Activated CD4-positive, alpha-beta T cell treated with anti-CD3 and anti-CD28 coated beads for 36 hours (primary cell): ENCODE results near the gene KLRC4. TPM values are rescaled to one million over a fixed set of nuclear protein-coding genes. Genes with fewer than 3 reads are reported as not detected.
"Not testable (repeated sequence)": the region's sequence is repeated elsewhere in the genome, so short reads cannot be mapped to it uniquely, and the experiment has no call there.

Source experiments
- ATAC-seq: fragments of 200-7000 bp; cut with Tn5 transposase; one replicate; pipeline ENCODE4 v1.10.0; 2021; ENCODE audit warnings: mild to moderate bottlenecking, moderate library complexity
- CTCF ChIA-PET: fragments of 350-600 bp; sonication (Branson Sonifier 250); formaldehyde crosslinking; loops from one replicate; lab custom pipeline; 2021; ENCODE audit warnings: antibody characterized with exemption; lab: Charles Lee
- POLR2A ChIA-PET: fragments of 350-600 bp; sonication (Branson Sonifier 250); formaldehyde crosslinking; loops from one replicate; lab custom pipeline; 2021; ENCODE audit warnings: antibody characterized with exemption, inconsistent platforms; lab: Charles Lee
- DNase-seq: peaks from one replicate; pipeline ENCODE4 v3.0.0-alpha.2; 2020
- H3K27ac Mint-ChIP-seq: one replicate; pipeline ENCODE4 v1.8.0; 2021; ENCODE audit warnings: mixed read lengths
- H3K27me3 Mint-ChIP-seq: one replicate; pipeline ENCODE4 v1.8.0; 2021; ENCODE audit warnings: mixed read lengths
- H3K36me3 Mint-ChIP-seq: one replicate; pipeline ENCODE4 v1.8.0; 2021; ENCODE audit warnings: low read depth, mixed read lengths
- H3K4me1 Mint-ChIP-seq: one replicate; pipeline ENCODE4 v1.8.0; 2021; ENCODE audit warnings: mixed read lengths
- H3K4me3 Mint-ChIP-seq: one replicate; pipeline ENCODE4 v1.8.0; 2021; ENCODE audit warnings: mild to moderate bottlenecking, moderate library complexity, mixed read lengths
- H3K9me3 Mint-ChIP-seq: one replicate; pipeline ENCODE4 v1.8.0; 2021; ENCODE audit warnings: low read depth, mixed read lengths
- intact Hi-C, 2 experiments: fragments of 100-400 bp; cut with DNase I in 1 of 2; cut with micrococcal nuclease in 1 of 2; formaldehyde crosslinking; loops; one replicate each; pipeline versions ENCODE4 v1.14.2 to v1.15.1; 2022 to 2024; cut with DNase I, micrococcal nuclease
- total RNA-seq, 2 experiments: library from RNA; stranded (reverse); gene quantifications; one replicate each; pipeline ENCODE4 v1.2.3, GENCODE V29; 2021

The KLRC4 gene
- total RNA-seq, 2 experiments from 2014 or later = not detected

DNA sequence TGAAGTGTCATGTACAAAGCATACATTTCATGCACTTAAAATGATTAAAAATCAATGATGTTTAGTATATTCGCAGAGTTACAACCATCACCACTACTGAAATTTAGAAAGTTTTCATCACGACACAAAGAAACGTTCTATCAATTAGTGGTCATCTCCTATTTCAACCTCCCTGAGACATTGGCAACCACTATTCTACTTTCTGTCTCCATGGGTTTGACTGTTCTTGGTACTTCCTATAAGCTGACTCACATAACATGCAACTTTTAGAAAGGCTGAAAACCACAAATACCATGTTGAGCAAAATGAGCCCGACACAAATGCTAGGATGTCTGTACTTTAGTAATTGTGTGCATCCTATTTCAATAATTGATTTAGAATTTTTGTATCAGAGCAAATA is 21.1 kb upstream of the KLRC4 start:
- H3K27me3 Mint-ChIP-seq, H3K27ac Mint-ChIP-seq, H3K4me3 Mint-ChIP-seq, H3K4me1 Mint-ChIP-seq, POLR2A ChIA-PET, DNase-seq, CTCF ChIA-PET, H3K9me3 Mint-ChIP-seq, H3K36me3 Mint-ChIP-seq, intact Hi-C loops: not testable (repeated sequence)
- peak; percentile 51 for ATAC-seq

DNA sequence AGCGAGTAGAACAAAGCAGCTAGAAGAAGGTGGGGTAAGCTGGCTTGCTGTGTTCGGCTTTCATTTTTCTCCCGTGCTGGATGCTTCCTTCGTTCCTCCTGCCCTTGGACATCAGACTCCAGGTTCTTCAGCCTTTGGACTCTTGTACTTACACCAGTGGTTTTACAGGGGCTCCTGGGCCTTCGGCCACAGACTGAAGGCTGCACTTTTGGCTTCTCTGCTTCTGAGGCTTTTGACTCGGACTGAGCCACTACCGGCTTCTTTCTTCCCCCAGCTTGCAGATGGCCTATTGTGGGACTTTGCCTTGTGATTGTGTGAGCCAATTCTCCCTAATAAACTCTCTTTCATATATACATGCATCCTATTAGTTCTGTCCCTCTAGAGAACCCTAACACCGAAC is 16.4 kb upstream of the KLRC4 start:
- H3K36me3 Mint-ChIP-seq, ATAC-seq, H3K9me3 Mint-ChIP-seq, H3K27ac Mint-ChIP-seq, H3K27me3 Mint-ChIP-seq, H3K4me1 Mint-ChIP-seq, DNase-seq, intact Hi-C loops, POLR2A ChIA-PET, H3K4me3 Mint-ChIP-seq, CTCF ChIA-PET: not testable (repeated sequence)

DNA sequence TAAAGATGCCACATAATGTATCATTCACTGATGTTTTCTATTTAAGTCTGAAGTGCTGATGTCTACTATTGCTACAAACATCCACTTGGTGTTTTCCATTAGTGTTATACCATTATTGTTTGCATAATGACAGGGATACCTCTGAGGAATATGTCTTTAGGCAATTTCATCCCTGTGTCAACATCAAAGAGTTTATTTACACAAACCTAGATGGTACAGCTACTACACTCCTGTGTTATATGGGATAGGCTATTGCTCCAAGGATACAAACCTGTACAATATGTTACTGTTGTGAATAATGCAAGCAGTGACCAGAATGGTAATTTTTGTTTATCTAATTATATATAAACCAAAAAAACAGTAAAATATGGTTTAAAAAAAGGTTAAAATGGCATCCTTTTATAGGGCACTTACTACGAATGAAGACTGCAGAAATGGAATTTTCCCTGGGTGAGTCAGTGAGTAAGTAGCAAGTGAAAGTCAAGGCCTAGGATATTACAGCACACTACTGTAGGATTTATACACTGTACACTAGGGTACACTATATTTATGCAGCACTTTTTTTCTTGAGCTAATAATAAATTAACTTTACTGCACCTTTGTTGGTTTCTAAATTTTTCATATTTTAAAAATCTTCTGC is 14.8 kb upstream of the KLRC4 start:
- H3K4me3 Mint-ChIP-seq, POLR2A ChIA-PET, DNase-seq, CTCF ChIA-PET, H3K9me3 Mint-ChIP-seq, H3K27me3 Mint-ChIP-seq, H3K4me1 Mint-ChIP-seq, H3K36me3 Mint-ChIP-seq, intact Hi-C loops, H3K27ac Mint-ChIP-seq, ATAC-seq: not testable (repeated sequence)

DNA sequence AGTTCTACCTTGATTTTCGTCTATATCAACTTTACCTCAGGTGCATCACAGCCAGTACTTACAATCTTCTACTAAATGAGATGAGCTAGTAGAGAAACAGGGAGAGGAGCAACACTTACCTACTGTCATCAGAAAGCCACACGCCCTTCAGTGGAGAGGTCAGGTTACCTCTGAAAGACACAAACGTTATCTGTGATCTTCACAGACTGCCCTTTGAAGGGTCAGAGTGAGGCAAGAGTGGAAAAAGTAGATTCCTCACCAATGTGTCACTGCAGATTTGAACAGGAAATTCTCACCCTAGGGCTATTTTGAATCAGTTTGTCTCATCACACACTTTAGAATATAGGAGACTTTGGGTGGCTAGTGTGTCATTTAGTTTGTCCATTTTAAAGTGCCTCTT is 12.6 kb upstream of the KLRC4 start:
- intact Hi-C loops, H3K27me3 Mint-ChIP-seq, H3K36me3 Mint-ChIP-seq, H3K4me3 Mint-ChIP-seq, H3K4me1 Mint-ChIP-seq, DNase-seq, ATAC-seq, POLR2A ChIA-PET, H3K27ac Mint-ChIP-seq, H3K9me3 Mint-ChIP-seq, CTCF ChIA-PET: not testable (repeated sequence)

DNA sequence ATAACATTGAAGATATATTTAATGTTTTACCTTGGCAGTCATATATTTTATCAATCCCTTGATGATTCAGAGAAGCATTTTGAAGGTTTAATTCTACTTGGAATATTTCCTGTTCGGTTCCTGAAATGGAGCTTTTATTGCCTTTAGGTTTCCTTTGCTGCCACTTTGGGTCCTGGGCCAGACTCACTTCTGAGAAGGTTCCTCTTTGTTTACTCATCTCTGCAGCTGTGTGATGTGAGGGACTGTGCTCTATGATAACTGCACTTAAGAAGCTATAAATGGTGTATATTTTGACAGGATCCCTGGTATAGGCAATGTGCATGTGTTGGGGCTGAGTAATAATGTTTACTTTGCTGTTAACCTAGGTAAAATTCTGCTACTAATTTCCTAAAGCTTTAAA is 10.8 kb upstream of the KLRC4 start, which contains the start of gene KLRC3:
Gene KLRC3 (minus strand): TSS at position 262 of the 400 bp plus-strand sequence. CDS start 45 bp downstream, at position 217.
- H3K27ac Mint-ChIP-seq, CTCF ChIA-PET, ATAC-seq, H3K27me3 Mint-ChIP-seq, POLR2A ChIA-PET, H3K9me3 Mint-ChIP-seq, H3K4me3 Mint-ChIP-seq, H3K36me3 Mint-ChIP-seq, H3K4me1 Mint-ChIP-seq, intact Hi-C loops, DNase-seq: not testable (repeated sequence)

DNA sequence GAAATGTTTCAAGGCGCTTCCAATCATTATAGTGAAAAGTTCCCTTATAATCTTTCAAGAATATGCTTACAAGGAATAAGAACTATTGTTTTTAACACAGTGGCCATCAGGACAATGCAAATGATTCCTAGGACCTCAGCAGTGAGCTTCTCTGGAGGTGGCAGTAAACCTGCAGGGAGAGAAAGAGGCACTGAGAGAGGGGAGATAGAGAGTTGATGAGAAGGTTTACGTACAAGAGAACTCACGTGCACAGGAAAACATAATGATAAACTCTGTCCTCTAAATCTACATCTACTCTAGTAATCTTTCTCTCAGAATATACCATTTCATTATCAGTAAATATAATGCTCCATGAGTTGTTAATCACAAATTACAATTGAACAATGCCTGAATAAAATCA is 715 bp downstream of the KLRC4 start:
- POLR2A ChIA-PET = no interaction called here
- no peak for DNase-seq
- no peak overlapping the region for H3K27ac Mint-ChIP-seq

DNA sequence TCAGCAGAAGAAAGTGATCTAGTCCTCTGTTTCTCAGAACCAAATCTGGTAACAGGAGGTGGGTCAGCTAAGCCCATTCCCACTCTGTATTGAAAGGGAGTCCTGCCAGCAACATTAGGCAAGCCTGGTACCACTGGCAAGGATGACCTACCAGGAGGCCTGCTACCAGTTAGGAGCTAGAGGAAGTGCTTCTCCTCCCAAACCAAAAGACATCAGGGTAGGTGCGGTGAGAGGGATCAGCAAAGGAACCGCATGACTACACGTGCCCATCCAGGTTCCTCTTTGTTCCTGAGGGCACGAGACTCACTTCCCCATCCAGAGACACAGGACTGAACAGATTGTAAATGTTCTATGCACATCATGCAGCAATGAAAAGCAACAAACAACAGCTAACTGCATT is 2.8 kb downstream of the KLRC4 start:
- Mint-ChIP-seq H3K4me1 (no peaks in the 10 kb centered on the region), H3K36me3 (no peaks in the 10 kb centered on the region), H3K27me3 (peaks cover 4% of the 10 kb centered on the region), H3K9me3 (peaks cover 4% of the 10 kb centered on the region), H3K27ac (no peak overlapping the region), H3K4me3 (no peak overlapping the region)
- DNase-seq (no peak), ATAC-seq (no peak)
- ChIA-PET POLR2A (no interaction called here), CTCF (no interaction called here)
- intact Hi-C loops = no loop called here

More for the DNA sequence above, 715 bp downstream of the KLRC4 start:
- Mint-ChIP-seq H3K9me3 (peaks cover 4% of the 10 kb centered on the region), H3K4me1 (no peaks in the 10 kb centered on the region), H3K36me3 (no peaks in the 10 kb centered on the region), H3K4me3 (no peak overlapping the region), H3K27me3 (peaks cover 4% of the 10 kb centered on the region)
- CTCF ChIA-PET = interaction anchor here (0.6 kb wide), 1 partner anchor 487 kb away, joined by 3 read pairs; no protein-coding TSS in a partner anchor
- ATAC-seq = no peak
- intact Hi-C loops = no loop called here

DNA sequence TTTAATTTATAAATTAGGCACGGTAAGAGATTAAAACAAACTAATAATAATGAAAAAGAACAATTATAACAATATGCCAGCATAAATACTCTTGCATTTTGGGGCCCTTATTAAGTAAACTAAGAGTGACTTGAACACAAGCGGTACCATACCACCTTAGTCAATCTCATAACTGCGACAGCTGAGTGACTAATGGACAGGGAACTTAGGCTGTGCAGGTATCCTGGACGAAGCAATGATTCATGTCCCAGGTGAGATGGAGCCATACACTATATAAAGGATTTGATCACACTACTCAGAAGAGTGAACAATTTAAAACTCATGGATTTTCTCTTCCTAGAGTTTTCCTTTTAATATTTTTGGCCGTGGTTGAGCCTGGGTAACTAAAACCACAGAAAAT is 4.3 kb downstream of the KLRC4 start:
- ChIA-PET POLR2A (no interaction called here), CTCF (no interaction called here)
- H3K27ac Mint-ChIP-seq = no peak overlapping the region
- ATAC-seq = no peak
- peaks cover 6% of the 10 kb centered on the region for H3K27me3 Mint-ChIP-seq
- H3K36me3 Mint-ChIP-seq = no peaks in the 10 kb centered on the region
- no peak overlapping the region for H3K4me3 Mint-ChIP-seq
- intact Hi-C loops = no loop called here
- no peaks in the 10 kb centered on the region for H3K4me1 Mint-ChIP-seq
- no peak for DNase-seq
- peaks cover 4% of the 10 kb centered on the region for H3K9me3 Mint-ChIP-seq

DNA sequence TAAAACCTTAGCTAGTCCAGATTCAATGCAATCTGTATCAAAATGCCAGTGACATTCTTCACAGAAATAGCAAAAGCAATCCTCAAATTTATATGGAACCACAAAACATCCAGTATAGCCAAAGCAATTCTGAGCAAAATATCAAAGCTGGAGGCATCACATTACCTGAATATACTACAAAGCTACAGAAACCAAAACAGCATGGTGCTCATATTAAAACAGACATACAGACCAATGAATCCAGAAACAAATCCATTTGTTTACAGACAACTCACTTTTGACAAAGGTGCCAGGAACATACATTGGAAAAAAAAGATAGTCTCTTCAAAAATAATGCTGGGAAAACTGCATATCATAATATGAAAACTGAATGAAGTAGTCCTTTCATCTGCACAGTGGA is 4.8 kb downstream of the KLRC4 start:
- Mint-ChIP-seq H3K9me3 (peaks cover 4% of the 10 kb centered on the region), H3K4me3 (no peak overlapping the region), H3K27ac (no peak overlapping the region), H3K27me3 (peaks cover 6% of the 10 kb centered on the region), H3K4me1 (no peaks in the 10 kb centered on the region), H3K36me3 (no peaks in the 10 kb centered on the region)
- DNase-seq (no peak), ATAC-seq (no peak)
- ChIA-PET CTCF (no interaction called here), POLR2A (no interaction called here)
- intact Hi-C loops = no loop called here

DNA sequence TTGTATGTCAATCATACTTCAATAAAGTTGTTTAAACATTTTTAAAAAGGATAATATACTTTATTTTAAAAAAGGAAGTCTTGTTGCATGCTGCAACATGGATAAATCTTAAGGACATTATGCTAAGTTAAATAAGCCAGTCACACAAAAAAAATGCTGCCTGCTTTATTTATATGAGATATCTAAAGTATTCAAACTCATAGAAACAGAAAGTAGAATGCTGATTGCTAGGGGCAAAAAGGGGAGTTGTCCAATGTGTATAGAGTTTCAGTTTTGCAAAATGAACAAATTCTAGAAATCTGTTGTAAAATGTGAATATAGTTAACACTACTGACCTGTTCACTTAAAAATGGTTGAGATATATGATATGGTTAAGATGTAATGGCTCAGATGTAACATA is 8.7 kb downstream of the KLRC4 start:
- intact Hi-C loops = no loop called here
- H3K36me3 Mint-ChIP-seq = no peaks in the 10 kb centered on the region
- H3K4me3 Mint-ChIP-seq = no peak overlapping the region
- peaks cover 11% of the 10 kb centered on the region for H3K27me3 Mint-ChIP-seq
- peaks cover 4% of the 10 kb centered on the region for H3K9me3 Mint-ChIP-seq
- no peak for DNase-seq
- H3K4me1 Mint-ChIP-seq = no peaks in the 10 kb centered on the region
- ATAC-seq = no peak
- ChIA-PET POLR2A (no interaction called here), CTCF (no interaction called here)
- H3K27ac Mint-ChIP-seq = no peak overlapping the region

DNA sequence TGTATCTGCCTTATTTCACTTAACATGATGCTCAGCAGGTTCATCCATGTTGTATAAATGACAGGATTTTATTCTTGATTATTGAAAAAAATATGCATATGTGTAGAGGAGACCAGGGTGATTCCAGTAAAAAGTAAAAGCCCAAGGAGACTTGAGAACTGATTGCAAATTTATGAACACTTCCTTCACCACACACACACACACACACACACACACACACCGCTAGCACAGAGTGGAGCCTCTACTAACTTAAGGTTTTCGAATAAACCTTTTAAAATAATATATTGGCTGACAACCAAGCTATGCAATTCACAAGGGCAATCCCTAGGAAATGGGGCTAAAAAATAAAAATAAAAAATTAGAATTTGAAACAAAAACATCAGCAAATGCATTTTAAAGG is 11.4 kb downstream of the KLRC4 start:
- H3K9me3 Mint-ChIP-seq = no peaks in the 10 kb centered on the region
- DNase-seq (no peak), ATAC-seq (no peak)
- H3K27ac Mint-ChIP-seq = no peak overlapping the region
- POLR2A ChIA-PET = no interaction called here
- no peak overlapping the region for H3K4me3 Mint-ChIP-seq
- peaks cover 2% of the 10 kb centered on the region for H3K4me1 Mint-ChIP-seq
- CTCF ChIA-PET = no interaction called here
- H3K36me3 Mint-ChIP-seq = no peaks in the 10 kb centered on the region
- H3K27me3 Mint-ChIP-seq = peaks cover 10% of the 10 kb centered on the region
- intact Hi-C loops = no loop called here

DNA sequence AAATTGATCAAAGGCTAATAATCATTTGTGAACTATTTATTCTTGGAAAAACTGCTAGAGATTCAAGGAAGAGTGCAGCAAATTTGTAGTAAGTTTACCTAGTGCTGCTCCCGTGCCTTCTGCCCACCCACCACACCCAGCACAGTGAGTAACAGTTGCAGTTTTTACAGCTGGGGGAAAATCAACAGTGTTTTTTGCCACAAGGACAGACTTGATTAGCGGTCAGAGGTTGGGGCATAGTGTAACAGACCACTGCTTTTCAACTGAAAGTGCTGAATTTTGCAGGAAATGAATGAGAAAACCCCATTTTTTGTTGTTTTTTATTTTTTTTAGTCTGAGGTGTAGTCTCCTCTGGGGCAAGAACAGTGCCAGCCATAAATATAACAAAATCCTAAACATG is 12.3 kb downstream of the KLRC4 start:
- intact Hi-C loops = no loop called here
- H3K27ac Mint-ChIP-seq = no peak overlapping the region
- no peak overlapping the region for H3K4me3 Mint-ChIP-seq
- H3K4me1 Mint-ChIP-seq = peaks cover 2% of the 10 kb centered on the region
- no peak for ATAC-seq
- H3K36me3 Mint-ChIP-seq = no peaks in the 10 kb centered on the region
- no peaks in the 10 kb centered on the region for H3K9me3 Mint-ChIP-seq
- POLR2A ChIA-PET = no interaction called here
- H3K27me3 Mint-ChIP-seq = peaks cover 13% of the 10 kb centered on the region
- no peak for DNase-seq
- CTCF ChIA-PET = no interaction called here
